CD14-positive monocyte (primary cell): ENCODE data around the gene MOAP1. TPM values are rescaled to one million over a fixed set of nuclear protein-coding genes. Genes with fewer than 3 reads are reported as not detected.
"Not testable (repeated sequence)": the region's sequence is repeated elsewhere in the genome, so short reads cannot be mapped to it uniquely, and the experiment has no call there.

Experiments used
- DNase-seq, 3 donors: peaks; one replicate each; pipeline ENCODE4 v3.0.0-alpha.2; 2011 to 2022
- H2AFZ ChIP-seq: 2 replicates; pipeline ENCODE4 v1.6.0; 2012; ENCODE audit warnings: mild to moderate bottlenecking, low read depth, low read length, inconsistent platforms; ENCODE audit not compliant: insufficient read depth, poor library complexity, severe bottlenecking
- H3K27ac ChIP-seq, 2 donors: 1 replicate in 1 of 2; 2 replicates in 1 of 2; pipeline ENCODE4 v1.5.1; 2012 to 2013; ENCODE audit warnings: low read length in 2 of 2, control low read depth in 1 of 2, inconsistent platforms in 1 of 2, low read depth in 1 of 2, mild to moderate bottlenecking in 1 of 2
- H3K27me3 ChIP-seq, 2 donors: one replicate each; pipeline versions ENCODE4 v1.6.0 to v1.6.1; 2011 to 2013; ENCODE audit warnings: low read length in 2 of 2; ENCODE audit not compliant: control insufficient read depth in 2 of 2, insufficient read depth in 2 of 2
- H3K36me3 ChIP-seq, 2 donors: replicated peaks in 1 of 2; 1 replicate in 1 of 2; 2 replicates in 1 of 2; pipeline versions ENCODE4 v1.5.1 to v1.6.1; 2012 to 2013; ENCODE audit warnings: low read length in 2 of 2, control low read depth in 1 of 2, inconsistent platforms in 1 of 2, mild to moderate bottlenecking in 1 of 2; ENCODE audit not compliant: insufficient read depth in 2 of 2, control insufficient read depth in 1 of 2
- H3K4me1 ChIP-seq, 2 donors: 1 replicate in 1 of 2; 2 replicates in 1 of 2; pipeline versions ENCODE4 v1.5.1 to v1.6.1; 2012 to 2013; ENCODE audit warnings: low read length in 2 of 2, control low read depth in 1 of 2, inconsistent platforms in 1 of 2, mild to moderate bottlenecking in 1 of 2, moderate library complexity in 1 of 2; ENCODE audit not compliant: insufficient read depth in 2 of 2, control insufficient read depth in 1 of 2
- H3K4me2 ChIP-seq: replicated peaks from 2 replicates; pipeline ENCODE3; 2012; ENCODE audit warnings: low read length, moderate library complexity, mild to moderate bottlenecking; ENCODE audit not compliant: poor library complexity, severe bottlenecking; ENCODE audit errors: extremely low read depth
- H3K4me3 ChIP-seq, 3 experiments: fragments of 200-600 bp in 1 of 3; sonication (generic) in 1 of 3; replicated peaks in 1 of 3; 1 replicate in 2 of 3; 2 replicates in 1 of 3; pipeline ENCODE4 v1.5.1; 2011 to 2013; ENCODE audit warnings: low read length in 3 of 3, mild to moderate bottlenecking in 3 of 3, control low read depth in 2 of 3, low read depth in 2 of 3, inconsistent platforms in 1 of 3, moderate library complexity in 1 of 3
- H3K79me2 ChIP-seq: 2 replicates; pipeline ENCODE4 v1.6.0; 2012; ENCODE audit warnings: mild to moderate bottlenecking, control low read depth, inconsistent platforms, low read length, moderate library complexity; ENCODE audit not compliant: insufficient read depth
- H3K9ac ChIP-seq: 2 replicates; pipeline ENCODE4 v1.6.0; 2017; ENCODE audit warnings: low read length, mild to moderate bottlenecking; ENCODE audit not compliant: insufficient read depth, poor library complexity, severe bottlenecking
- H3K9me3 ChIP-seq, 2 donors: replicated peaks in 1 of 2; 1 replicate in 1 of 2; 2 replicates in 1 of 2; pipeline versions ENCODE4 v1.5.1 to v1.6.1; 2012 to 2013; ENCODE audit warnings: low read length in 2 of 2, control low read depth in 1 of 2; ENCODE audit not compliant: control insufficient read depth in 1 of 2, insufficient read depth in 1 of 2
- H4K20me1 ChIP-seq: 2 replicates; pipeline ENCODE4 v1.6.0; 2012; ENCODE audit warnings: mild to moderate bottlenecking, low read length, control low read depth, moderate library complexity; ENCODE audit not compliant: insufficient read depth
- H3K27ac Mint-ChIP-seq, 7 donors: one replicate each; pipeline ENCODE4 v1.8.0; 2020; ENCODE audit warnings: mild to moderate bottlenecking in 7 of 7, mixed read lengths in 7 of 7, moderate library complexity in 6 of 7, inconsistent platforms in 2 of 7
- H3K27me3 Mint-ChIP-seq, 3 donors: one replicate each; pipeline ENCODE4 v1.8.0; 2021 to 2022; ENCODE audit warnings: low read depth in 3 of 3, mild to moderate bottlenecking in 3 of 3, mixed read lengths in 3 of 3, moderate library complexity in 3 of 3, inconsistent platforms in 1 of 3
- H3K36me3 Mint-ChIP-seq, 2 donors: one replicate each; pipeline ENCODE4 v1.8.0; 2020; ENCODE audit warnings: mixed read lengths in 2 of 2, inconsistent platforms in 1 of 2, mild to moderate bottlenecking in 1 of 2
- H3K4me1 Mint-ChIP-seq: one replicate; pipeline ENCODE4 v1.8.0; 2020; ENCODE audit warnings: mild to moderate bottlenecking, mixed read lengths
- H3K4me3 Mint-ChIP-seq, 2 donors: one replicate each; pipeline ENCODE4 v1.8.0; 2020; ENCODE audit warnings: mild to moderate bottlenecking in 2 of 2, mixed read lengths in 2 of 2, moderate library complexity in 1 of 2
- H3K9me3 Mint-ChIP-seq, 7 donors: one replicate each; pipeline ENCODE4 v1.8.0; 2020 to 2022; ENCODE audit warnings: mixed read lengths in 7 of 7, mild to moderate bottlenecking in 6 of 7, moderate library complexity in 6 of 7, inconsistent platforms in 2 of 7
- CTCF ChIP-seq: fragments of 200-600 bp; IDR thresholded peaks from one replicate; pipeline ENCODE4 v1.8.0; 2022; ENCODE audit warnings: antibody characterized with exemption, mild to moderate bottlenecking
- WGBS: methylation state at CpG from one replicate; pipeline ENCODE4 v1.1.5; 2013; ENCODE audit warnings: missing lambda C conversion rate; ENCODE audit not compliant: insufficient coverage; 5-methylcytosine and 5-hydroxymethylcytosine counted together
- intact Hi-C, 2 donors: fragments of 100-400 bp; cut with micrococcal nuclease; formaldehyde crosslinking; loops; one replicate each; pipeline versions ENCODE4 v1.15.0 to v1.15.1; 2023
- polyA plus RNA-seq, 3 donors: library from polyadenylated mRNA; depleted of rRNA in 1 of 3; unstranded in 2 of 3; stranded (reverse) in 1 of 3; fragments of 300-500 nt in 2 of 3; fragments of >200 nt in 1 of 3; fragmentation: Illumina TruSeq in 2 of 3; gene quantifications; 1 replicate in 2 of 3; 2 replicates in 1 of 3; pipeline ENCODE4 v1.2.3, GENCODE V29; 2012 to 2021

MOAP1 gene
- polyA plus RNA-seq, 3 donors: 22.5 to 53.9 (median 22.6) TPM

GRCh38 chr14:93173943-93174395 is 10.7 kb downstream of the MOAP1 start:
- H3K36me3 ChIP-seq: no peaks in the 10 kb centered on the region
- no peak for DNase-seq
- Mint-ChIP-seq H3K9me3 (no peaks in the 10 kb centered on the region), H3K27me3 (peaks cover 0 to 4% (median 3%) of the 10 kb centered on the region in 3 donors), H3K27ac (no peak overlapping the region), H3K4me3 (peak overlapping the region in 1 of 2 donors; percentile 1), H3K4me1 (peaks cover 2% of the 10 kb centered on the region), H3K36me3 (no peaks in the 10 kb centered on the region)
- 95% methylated on average over 6 of the region's 10 CpGs for WGBS
- no peaks in the 10 kb centered on the region for H4K20me1 ChIP-seq
- no peak overlapping the region for H3K4me2 ChIP-seq
- H3K4me3 ChIP-seq: no peak overlapping the region
- no peak overlapping the region for H3K9ac ChIP-seq
- H3K9me3 ChIP-seq: no peaks in the 10 kb centered on the region
- no peak for TF ChIP-seq CTCF
- H3K4me1 ChIP-seq: no peaks in the 10 kb centered on the region
- no peaks in the 10 kb centered on the region for H3K79me2 ChIP-seq
- no peaks in the 10 kb centered on the region for H3K27me3 ChIP-seq
- no peak overlapping the region for H3K27ac ChIP-seq
- intact Hi-C loops: loop anchor here in 1 of 2 donors (10.0 kb wide), 1 partner anchor 219 kb away; no protein-coding TSS in a partner anchor
- no peak overlapping the region for H2AFZ ChIP-seq

GRCh38 chr14:93171376-93171775 is 13.3 kb downstream of the MOAP1 start:
- Mint-ChIP-seq H3K27me3 (peaks cover 0 to 4% (median 4%) of the 10 kb centered on the region in 3 donors), H3K36me3 (no peaks in the 10 kb centered on the region), H3K4me1 (peaks cover 9% of the 10 kb centered on the region), H3K4me3 (no peak overlapping the region), H3K9me3 (no peaks in the 10 kb centered on the region), H3K27ac (no peak overlapping the region)
- no peaks in the 10 kb centered on the region for H4K20me1 ChIP-seq
- no peaks in the 10 kb centered on the region for H3K36me3 ChIP-seq
- no peaks in the 10 kb centered on the region for H3K79me2 ChIP-seq
- H3K27me3 ChIP-seq: no peaks in the 10 kb centered on the region
- no peak overlapping the region for H3K9ac ChIP-seq
- intact Hi-C loops: loop anchor here in 1 of 2 donors (10.0 kb wide), 1 partner anchor 217 kb away; no protein-coding TSS in a partner anchor
- no CpG with 5 or more reads among the region's 4 CpGs for WGBS
- H3K9me3 ChIP-seq: no peaks in the 10 kb centered on the region
- H3K4me3 ChIP-seq: no peak overlapping the region
- peaks cover 0 to 2% of the 10 kb centered on the region in 2 donors for H3K4me1 ChIP-seq
- H3K4me2 ChIP-seq: no peak overlapping the region
- TF ChIP-seq CTCF: no peak
- no peak for DNase-seq
- no peak overlapping the region for H3K27ac ChIP-seq
- H2AFZ ChIP-seq: no peak overlapping the region

GRCh38 chr14:93170141-93170540 is 14.6 kb downstream of the MOAP1 start:
- not testable (repeated sequence) for H3K4me3 ChIP-seq, H3K79me2 ChIP-seq, H3K27me3 ChIP-seq, H3K4me1 Mint-ChIP-seq, H3K4me1 ChIP-seq, H3K27ac Mint-ChIP-seq, H3K9me3 ChIP-seq, H3K27ac ChIP-seq, H3K4me3 Mint-ChIP-seq, H4K20me1 ChIP-seq, H3K36me3 Mint-ChIP-seq, DNase-seq, H2AFZ ChIP-seq, H3K9me3 Mint-ChIP-seq, H3K4me2 ChIP-seq, H3K9ac ChIP-seq, H3K27me3 Mint-ChIP-seq, H3K36me3 ChIP-seq
- intact Hi-C loops: loop anchor here in 1 of 2 donors (10.0 kb wide), 1 partner anchor 215 kb away; no protein-coding TSS in a partner anchor
- WGBS: 100% methylated on average over 9 of the region's 20 CpGs
